ENCODE measurements around the gene ARHGEF4.
"Not testable (repeated sequence)": the region's sequence is repeated elsewhere in the genome, so short reads cannot be mapped to it uniquely, and the experiment has no call there.

ARHGEF4 gene

DNA sequence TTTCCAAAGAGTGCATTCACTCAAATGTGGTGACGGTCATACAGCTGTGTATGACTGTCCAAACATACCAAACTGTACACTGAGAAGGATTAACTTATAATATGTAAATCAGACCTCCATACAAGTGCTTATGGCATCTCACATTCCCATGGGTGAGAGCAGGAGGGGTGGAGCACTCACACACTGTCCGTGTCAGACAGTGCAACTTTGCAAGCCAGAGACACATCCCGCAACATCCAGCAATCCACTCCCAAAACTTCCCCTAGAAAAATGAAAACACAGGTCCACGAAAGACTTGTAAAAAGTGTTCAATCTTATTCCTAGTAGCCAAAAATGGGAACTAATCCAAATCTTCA lies 220.2 kb downstream of the ARHGEF4 start:
- no peak for DNase-seq

DNA sequence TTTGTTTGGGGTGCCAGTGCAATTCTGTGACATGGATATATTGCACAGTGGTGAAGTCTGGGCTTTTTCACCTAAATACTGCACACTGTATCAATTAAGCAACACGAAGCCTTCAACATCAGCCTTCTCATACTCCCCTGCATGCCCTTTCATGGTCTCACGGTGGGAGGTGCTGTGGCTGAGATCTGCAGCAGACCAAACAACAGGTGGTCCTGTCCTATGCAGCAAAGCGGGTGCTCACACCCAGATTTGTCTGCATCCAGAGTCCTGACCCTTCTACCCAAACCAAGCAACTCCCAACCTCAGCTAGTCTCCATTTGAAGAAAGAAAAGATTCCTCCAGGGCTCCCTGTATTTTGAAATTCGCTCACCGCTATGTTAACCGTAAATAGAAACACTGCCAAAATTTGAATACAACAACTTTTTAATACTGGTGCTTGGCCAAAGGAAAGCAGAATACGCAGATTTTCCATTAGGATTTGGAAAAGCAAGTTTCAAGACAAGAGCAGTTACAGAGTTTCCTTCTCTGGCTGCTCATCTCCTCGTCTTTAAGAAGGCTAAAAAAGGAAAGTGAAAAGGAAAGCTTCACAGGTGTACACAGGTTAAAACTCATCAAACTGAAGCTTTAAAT lies 221.6 kb downstream of the ARHGEF4 start:
- no peak for DNase-seq

- DNase-seq: no peak
Observed at GRCh38 chr2:131058920-131059319, 222.2 kb downstream of the ARHGEF4 start.

DNA sequence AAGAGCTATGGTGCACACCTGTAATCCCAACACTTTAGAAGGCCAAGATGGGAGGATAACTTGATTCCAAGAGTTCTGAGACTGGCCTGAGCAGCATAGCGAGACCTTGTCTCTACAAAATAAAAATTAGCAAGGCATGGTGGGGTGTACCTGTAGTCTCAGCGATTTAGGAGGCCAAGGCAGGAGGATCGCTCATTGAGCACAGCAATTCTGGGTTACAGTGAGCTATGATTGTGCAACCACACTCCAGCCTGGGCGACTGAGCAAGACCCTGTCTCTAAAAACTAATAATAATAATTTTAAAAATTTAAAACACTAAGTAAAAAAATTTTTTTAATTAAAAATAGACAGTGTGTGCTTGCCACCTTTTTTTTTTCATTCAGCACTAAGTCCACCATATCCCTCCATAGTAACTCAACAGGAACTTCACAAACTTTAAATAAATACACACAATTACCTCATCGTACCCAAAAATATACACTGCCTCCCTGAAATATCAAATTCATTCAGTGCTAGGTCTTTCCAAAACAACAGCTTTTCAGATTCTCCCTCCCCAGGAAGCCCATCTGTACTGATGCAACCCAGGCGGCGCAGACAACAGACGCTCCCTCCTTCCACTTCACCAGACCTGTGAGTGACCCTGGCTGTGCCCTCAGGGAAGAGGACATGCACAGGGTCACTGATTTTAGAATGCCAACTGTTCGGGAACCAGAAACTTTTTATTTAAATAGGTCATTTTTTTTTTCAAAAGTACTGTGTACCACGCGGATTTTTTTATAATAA lies 227.0 kb downstream of the ARHGEF4 start:
- no peak for DNase-seq

DNA sequence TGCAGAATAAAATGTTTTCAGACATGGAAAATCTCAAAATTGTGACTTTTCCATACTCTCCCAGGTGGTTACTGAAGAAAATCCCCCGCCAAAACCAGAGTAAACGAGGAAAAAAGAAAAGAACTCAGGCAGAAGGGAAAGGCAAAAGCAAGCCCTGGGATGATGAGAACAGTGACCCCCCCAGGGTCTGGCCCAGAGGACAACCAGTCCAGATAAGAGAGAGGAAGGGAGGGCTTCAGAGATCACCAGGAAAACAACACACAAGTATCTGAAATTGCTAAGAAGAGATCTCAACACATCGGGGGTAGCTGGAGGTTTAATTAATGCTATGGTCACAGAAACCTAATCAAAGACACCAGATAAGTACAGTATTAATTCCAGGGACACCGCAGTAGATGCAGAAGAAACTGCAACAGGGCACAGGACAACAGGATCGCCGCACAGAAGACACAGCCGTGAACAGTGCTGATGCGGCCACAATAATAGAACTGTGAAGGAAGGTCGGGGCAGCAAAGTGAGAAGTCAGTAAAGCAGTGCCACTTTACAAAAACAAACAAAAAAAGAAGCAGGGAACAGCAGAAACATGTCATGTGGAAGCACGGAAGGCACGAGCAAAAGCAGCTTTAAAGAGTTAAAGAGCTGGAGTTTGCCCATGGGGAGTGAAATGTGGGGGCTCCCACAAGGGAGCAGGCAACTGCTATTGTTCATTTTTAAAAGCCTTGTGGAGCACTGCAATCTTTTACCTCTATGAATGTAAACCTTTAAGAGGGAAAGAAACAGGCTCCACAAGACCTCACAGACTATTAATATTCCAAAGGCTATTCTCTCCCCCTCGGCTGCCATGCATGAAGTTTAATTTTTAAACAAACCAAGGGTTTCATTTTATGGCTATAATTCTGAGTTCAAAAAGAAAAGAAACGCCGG lies 228.1 kb downstream of the ARHGEF4 start:
- no peak for DNase-seq

- DNase-seq: no peak
Observed at GRCh38 chr2:131067465-131068125, 230.9 kb downstream of the ARHGEF4 start.

DNA sequence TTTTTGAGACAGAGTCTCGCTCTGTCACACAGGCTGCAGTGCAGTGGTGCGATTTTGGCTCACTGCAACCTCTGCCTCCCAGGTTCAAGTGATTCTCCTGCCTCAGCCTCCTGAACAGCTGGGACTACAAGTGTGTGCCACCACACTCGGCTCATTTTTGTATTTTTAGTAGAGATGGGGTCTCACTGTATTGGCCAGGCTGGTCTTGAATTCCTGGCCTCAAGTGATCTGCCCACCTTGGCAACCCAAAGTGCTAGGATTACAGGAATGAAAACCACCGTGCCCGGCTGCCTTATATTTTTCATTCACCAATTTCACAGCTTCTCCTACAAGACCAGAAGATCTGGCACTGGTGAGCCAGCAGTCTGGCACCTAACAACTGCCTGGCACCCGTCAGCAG lies 231.5 kb downstream of the ARHGEF4 start:
- not testable (repeated sequence) for DNase-seq

DNA sequence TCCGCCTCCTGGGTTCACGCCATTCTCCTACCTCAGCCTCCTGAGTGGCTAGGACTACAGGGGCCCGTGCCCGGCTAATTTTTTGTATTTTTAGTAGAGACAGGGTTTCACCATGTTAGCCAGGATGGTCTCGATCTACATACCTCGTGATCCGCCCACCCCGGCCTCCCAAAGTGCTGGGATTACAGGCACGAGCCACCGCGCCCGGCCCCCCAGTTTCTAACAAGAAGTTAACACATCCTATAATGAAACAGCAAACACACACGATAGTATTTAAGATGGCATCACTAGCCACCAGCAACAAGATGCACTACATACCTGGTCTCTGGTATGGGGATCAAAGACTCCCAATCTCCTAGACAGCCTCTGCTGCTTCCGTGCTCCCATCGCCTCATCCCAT lies 238.9 kb downstream of the ARHGEF4 start:
- DNase-seq: not testable (repeated sequence)

- no peak for DNase-seq
Observed at GRCh38 chr2:131076707-131077106, 240.0 kb downstream of the ARHGEF4 start.

GRCh38 chr2:131077182-131077846 lies 240.6 kb downstream of the ARHGEF4 start:
- DNase-seq: no peak

GRCh38 chr2:131077966-131078365 lies 241.3 kb downstream of the ARHGEF4 start:
- no peak for DNase-seq

DNA sequence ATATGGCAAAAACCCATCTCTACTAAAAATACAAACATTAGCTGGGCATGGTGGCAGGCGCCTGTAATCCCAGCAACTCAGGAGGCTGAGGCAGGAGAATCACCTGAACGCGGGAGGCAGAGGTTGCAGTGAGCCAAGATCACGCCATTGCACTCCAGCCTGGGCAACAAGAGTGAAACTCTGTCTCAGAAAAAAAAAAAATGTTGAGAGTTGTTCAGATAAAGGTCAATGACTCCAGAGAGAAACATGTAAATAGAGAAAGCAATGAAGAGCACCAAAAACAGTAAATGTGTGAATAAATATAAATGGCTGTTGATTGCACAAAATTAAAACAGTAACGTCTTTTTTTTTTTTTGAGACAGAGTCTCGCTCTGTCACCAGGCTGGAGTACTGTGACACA lies 243.2 kb downstream of the ARHGEF4 start:
- not testable (repeated sequence) for DNase-seq

DNA sequence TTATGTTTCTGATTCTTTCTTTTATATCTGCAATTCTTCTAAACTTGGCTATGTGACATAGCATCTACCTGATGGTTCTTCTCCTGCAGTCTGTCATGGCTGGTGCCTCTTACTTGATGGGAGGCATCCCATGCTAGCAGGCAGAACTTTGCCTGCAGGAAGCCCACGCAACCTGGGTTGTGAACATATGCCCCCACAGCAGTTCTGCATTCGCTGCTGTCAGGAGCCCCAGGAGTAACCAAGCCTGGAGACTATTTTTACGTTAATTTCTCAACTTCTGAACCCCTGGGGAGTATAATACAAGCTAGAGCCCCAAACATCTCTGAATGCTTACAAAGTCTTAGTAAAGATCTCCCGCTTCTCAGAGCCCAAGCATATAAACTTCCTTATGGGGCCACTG lies 244.5 kb downstream of the ARHGEF4 start:
- no peak for DNase-seq

GRCh38 chr2:131085646-131086045 lies 248.9 kb downstream of the ARHGEF4 start:
- no peak for DNase-seq

GRCh38 chr2:131092458-131093005 lies 255.8 kb downstream of the ARHGEF4 start:
- no peak for DNase-seq

DNA sequence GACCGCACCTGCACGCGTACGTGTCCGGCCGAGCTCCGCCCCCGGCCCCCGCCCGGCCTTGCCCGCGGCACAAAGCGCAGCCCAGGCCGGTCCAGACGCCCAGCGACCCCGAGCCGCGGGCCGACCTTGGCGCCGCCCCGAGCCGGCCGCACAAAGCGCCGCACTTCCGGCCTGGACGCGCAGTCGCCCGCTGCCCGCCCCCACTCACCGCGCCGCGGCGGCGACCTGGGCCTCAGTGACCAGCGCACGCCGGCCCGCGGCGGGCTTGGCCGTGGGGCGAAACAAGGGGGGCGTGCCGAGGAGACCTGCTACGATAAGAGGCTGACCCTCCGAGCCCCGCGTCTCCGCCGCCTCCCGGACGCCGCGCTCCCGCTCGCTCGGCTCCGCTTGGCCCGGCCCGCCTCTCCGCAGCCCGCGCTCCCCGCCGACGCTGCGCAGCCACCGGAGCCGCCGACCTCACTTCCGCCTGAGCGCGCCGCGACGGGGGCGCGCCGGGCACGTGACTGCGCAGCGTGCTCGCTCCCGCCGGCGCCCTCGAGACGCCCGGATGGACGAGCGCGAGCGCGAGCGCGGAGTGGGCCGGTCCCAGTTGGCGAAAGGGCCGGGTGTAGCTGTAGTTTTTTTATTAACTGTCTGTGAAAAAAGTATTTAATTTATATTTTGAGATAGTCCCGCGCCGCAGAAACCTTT lies 256.4 kb downstream of the ARHGEF4 start, which contains the start of gene FAM168B:
FAM168B (minus strand) TSS at position 455 of the 690 bp plus-strand sequence. CDS start 10,814 bp downstream, outside the sequence.
- peak; percentile 87 to 89 for DNase-seq

DNA sequence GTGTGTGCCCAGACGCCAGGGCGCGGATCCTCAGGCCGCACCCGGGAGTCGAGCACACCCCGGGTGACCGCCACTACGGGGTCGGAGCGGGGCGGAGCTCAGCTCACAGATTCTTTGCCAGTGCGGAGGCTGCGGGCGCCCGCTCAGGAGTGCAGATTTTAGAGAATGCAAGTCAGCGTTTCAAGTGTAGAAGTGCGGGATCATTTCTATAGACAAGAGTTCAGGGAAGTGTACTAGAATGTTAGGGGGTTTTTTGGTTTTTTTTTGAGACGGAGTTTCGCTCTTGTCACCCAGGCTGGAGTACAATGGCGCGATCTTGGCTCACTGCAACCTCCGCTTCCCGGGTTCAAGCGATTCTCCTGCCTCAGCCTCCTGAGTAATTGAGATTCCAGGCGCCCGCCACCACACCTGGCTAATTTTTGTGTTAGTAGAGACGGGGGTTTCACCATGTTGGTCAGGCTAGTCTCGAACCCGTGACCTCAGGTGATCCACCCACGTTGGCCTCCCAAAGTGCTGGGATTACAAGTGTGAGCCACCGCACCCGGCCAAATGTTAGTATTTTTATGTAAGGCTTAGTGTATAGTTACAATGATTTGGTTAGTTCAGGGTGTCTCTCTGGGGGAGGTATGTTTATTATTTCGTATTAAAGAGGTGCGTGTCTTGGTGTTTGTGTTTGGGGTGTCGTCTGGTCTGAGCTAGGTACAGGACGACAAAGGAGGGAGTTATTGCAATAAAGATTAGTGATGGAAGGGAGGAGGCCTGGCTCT lies 257.2 kb downstream of the ARHGEF4 start:
- DNase-seq: no peak

- no peak for DNase-seq
Observed at GRCh38 chr2:131094463-131095281, 258.0 kb downstream of the ARHGEF4 start.

Data from CD4-positive, alpha-beta T cell treated with Interleukin-4 for 1 hour (primary cell).